Activated CD8-positive, alpha-beta memory T cell treated with anti-CD3 and anti-CD28 coated beads for 36 hours (primary cell): ENCODE data around the gene FGGY. TPM values are rescaled to one million over a fixed set of nuclear protein-coding genes. Genes with fewer than 3 reads are reported as not detected.

Experiments
- CTCF ChIA-PET: fragments of 350-600 bp; sonication (Branson Sonifier 250); formaldehyde crosslinking; loops from one replicate; lab custom pipeline; 2021; ENCODE audit warnings: antibody characterized with exemption; lab: Charles Lee
- POLR2A ChIA-PET: fragments of 350-600 bp; sonication (Branson Sonifier 250); formaldehyde crosslinking; loops from one replicate; lab custom pipeline; 2021; ENCODE audit warnings: antibody characterized with exemption; lab: Charles Lee
- total RNA-seq, 2 experiments: library from RNA; stranded (reverse); gene quantifications; one replicate each; pipeline ENCODE4 v1.2.3, GENCODE V29; 2021

The FGGY gene
- total RNA-seq, 2 experiments from 2014 or later: 8.9 to 9.7 TPM

GRCh38 chr1:59739111-59739510 lies 442.2 kb downstream of the FGGY start:
- ChIA-PET CTCF (interaction anchor here (2.0 kb wide), 1 partner anchor 20 kb away, joined by 5 read pairs; no protein-coding TSS in a partner anchor), POLR2A (no interaction called here)

GRCh38 chr1:59742526-59742925 lies 445.6 kb downstream of the FGGY start:
- POLR2A ChIA-PET: no interaction called here
- CTCF ChIA-PET: no interaction called here

- CTCF ChIA-PET: no interaction called here
- POLR2A ChIA-PET: no interaction called here
Observed at GRCh38 chr1:59743324-59744091, 446.6 kb downstream of the FGGY start.

GRCh38 chr1:59747420-59748024 lies 450.6 kb downstream of the FGGY start:
- ChIA-PET POLR2A (no interaction called here), CTCF (no interaction called here)

GRCh38 chr1:59748123-59748522 lies 451.2 kb downstream of the FGGY start:
- ChIA-PET POLR2A (no interaction called here), CTCF (no interaction called here)

GRCh38 chr1:59750328-59751003 lies 453.6 kb downstream of the FGGY start:
- CTCF ChIA-PET: interaction anchor here (1.4 kb wide), 1 partner anchor 9 kb away, joined by 4 read pairs; no protein-coding TSS in a partner anchor
- POLR2A ChIA-PET: no interaction called here

GRCh38 chr1:59751004-59751395 lies 454.1 kb downstream of the FGGY start:
- POLR2A ChIA-PET: no interaction called here
- CTCF ChIA-PET: interaction anchor here (1.4 kb wide), 1 partner anchor 9 kb away, joined by 4 read pairs; no protein-coding TSS in a partner anchor

- ChIA-PET POLR2A (no interaction called here), CTCF (no interaction called here)
Observed at GRCh38 chr1:59751801-59752200, 454.9 kb downstream of the FGGY start.

GRCh38 chr1:59752556-59753414 lies 455.9 kb downstream of the FGGY start:
- ChIA-PET POLR2A (no interaction called here), CTCF (no interaction called here)

GRCh38 chr1:59755069-59755685 lies 458.3 kb downstream of the FGGY start:
- POLR2A ChIA-PET: no interaction called here
- CTCF ChIA-PET: no interaction called here

GRCh38 chr1:59757197-59757747 lies 460.4 kb downstream of the FGGY start:
- ChIA-PET POLR2A (no interaction called here), CTCF (no interaction called here)

GRCh38 chr1:59759156-59759925 lies 462.4 kb downstream of the FGGY start:
- POLR2A ChIA-PET: no interaction called here

GRCh38 chr1:59761443-59761842 lies 464.5 kb downstream of the FGGY start:
- POLR2A ChIA-PET: no interaction called here
- CTCF ChIA-PET: no interaction called here

More at GRCh38 chr1:59759156-59759925, 462.4 kb downstream of the FGGY start:
- CTCF ChIA-PET: interaction anchor here (0.5 to 1.3 kb wide), 13 partner anchors 9 to 1057 kb away, joined by 3 to 8 read pairs (median 3); no protein-coding TSS in a partner anchor

- CTCF ChIA-PET: no interaction called here
Observed at GRCh38 chr1:59763418-59763817, 466.5 kb downstream of the FGGY start.

GRCh38 chr1:59765011-59765730 lies 468.3 kb downstream of the FGGY start:
- POLR2A ChIA-PET: no interaction called here

More at GRCh38 chr1:59763418-59763817, 466.5 kb downstream of the FGGY start:
- POLR2A ChIA-PET: no interaction called here

GRCh38 chr1:59766227-59766855 lies 469.4 kb downstream of the FGGY start:
- ChIA-PET POLR2A (no interaction called here), CTCF (no interaction called here)

More at GRCh38 chr1:59765011-59765730, 468.3 kb downstream of the FGGY start:
- CTCF ChIA-PET: no interaction called here

- CTCF ChIA-PET: no interaction called here
- POLR2A ChIA-PET: no interaction called here
Observed at GRCh38 chr1:59767119-59767518, 470.2 kb downstream of the FGGY start.
